NCI-H345 treated with DMSO at 0.1 percent for 48 hours (cell line): ENCODE data around the gene SELENOW.

Experiments used
- DNase-seq: peaks from one replicate; lab custom pipeline; 2025; ENCODE audit not compliant: unreplicated experiment; lab: John Stamatoyannopoulos, UW

Gene SELENOW

GRCh38 chr19:47819858-47820257, 41.4 kb downstream of the SELENOW start:
- DNase-seq, result no peak

- DNase-seq, result no peak
Observed at GRCh38 chr19:47820410-47820809, 41.9 kb downstream of the SELENOW start.

GRCh38 chr19:47821460-47822020, 43.0 kb downstream of the SELENOW start, which contains the start of gene CRX:
Gene CRX (plus strand): TSS chr19:47821937. CDS start chr19:47834444, 12,507 bp downstream.
- DNase-seq, result no peak

DNA sequence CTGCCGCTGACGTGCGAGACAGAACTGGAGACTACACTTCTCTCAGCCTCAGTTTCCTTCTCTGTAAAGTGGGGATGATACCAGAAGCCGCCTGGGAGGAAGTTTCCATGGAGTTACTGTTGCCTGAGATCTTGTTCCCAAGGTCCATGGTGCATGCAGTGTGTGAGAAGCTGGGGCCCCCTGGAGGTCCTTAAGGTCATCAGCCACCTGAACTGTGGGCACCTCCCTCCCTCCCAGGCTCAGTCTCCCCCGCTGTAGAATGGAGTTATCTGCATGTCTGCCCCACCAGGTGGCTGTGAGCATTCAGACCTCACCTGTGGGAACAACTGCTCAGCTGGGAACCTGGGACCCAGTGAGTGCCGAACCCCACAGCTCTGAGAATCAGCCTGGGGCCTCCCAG, 45.9 kb downstream of the SELENOW start:
- DNase-seq, result no peak

DNA sequence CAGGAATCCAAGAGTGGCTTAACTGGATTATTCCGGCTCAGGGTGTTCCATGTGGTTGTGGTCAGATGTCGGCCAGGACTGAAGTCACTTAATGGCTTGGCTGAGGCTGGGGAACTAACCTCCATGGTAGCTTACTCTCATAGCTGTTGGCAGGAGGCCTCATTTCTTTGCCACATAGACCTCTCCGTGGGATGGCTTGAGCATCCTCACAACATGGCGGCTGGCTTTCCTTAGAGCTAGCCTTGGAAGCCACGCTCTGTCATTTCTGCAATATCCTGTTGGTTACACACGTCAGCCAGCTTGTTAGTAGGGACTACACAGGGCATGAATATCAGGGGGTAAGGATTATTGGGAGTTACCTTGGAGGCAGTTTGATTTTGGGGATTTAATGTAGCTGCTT, 48.3 kb downstream of the SELENOW start:
- no peak for DNase-seq

DNA sequence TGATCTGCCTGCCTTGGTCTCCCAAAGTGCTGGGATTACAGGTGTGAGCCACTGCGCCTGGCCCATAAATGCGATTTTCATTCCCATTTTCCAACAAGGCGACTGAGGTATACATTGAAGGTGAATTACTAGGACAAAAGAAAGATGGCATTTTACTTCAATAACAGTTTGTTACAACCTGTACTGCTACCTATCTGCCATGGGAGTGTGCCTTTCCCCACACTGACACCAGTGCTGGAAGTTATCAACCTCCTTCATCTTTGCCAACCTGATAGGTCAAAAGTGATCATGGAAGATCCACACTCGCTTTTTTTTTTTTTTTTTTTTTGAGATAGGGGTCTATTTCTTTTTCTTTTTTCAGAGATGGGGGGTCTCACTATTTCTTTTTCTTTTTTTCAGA, 54.2 kb downstream of the SELENOW start:
- DNase-seq, result no peak
